Measurements from ENCODE around the gene KCNQ1. TPM values are rescaled to one million over a fixed set of nuclear protein-coding genes. Genes with fewer than 3 reads are reported as not detected.

The KCNQ1 gene
- total and polyA plus RNA-seq, 2 donors (not counting 3 experiments of a cell fraction or from before 2014, with no cell fraction given) = 0.07 to 0.09 TPM

DNA sequence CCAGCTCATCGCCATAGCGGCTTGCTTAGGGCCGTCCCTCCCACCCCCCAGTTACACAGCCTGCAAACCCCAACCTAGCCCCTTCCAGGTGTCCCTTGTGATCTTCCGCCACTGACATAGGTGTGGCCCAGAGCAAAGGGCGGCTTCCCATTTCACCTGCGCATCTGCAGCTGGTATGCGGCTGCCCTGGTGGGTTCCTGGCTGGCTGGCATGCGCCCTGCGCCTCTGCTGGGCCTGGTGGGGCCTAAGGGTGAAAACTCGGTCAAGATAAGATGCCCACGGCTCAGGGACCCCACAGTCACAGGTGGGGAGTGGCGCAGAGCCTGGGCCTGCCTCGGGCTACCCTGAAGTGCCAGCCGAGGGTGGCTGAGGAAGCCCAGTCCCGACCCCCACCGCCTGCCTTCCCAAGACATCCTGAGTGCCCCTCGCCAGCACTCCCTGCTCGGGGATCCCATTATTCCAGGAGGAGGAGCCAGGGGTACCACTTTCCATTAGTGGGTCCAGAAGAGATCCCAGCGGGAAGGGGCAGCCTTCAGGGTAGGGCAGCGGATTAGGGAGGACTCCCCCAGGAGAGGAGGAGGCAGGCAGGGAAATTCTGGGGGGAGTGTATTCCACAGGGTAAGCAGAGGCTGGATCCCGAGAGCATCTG is 291.9 kb downstream of the KCNQ1 start:
- H4K20me1 ChIP-seq (replicated peaks; ENCODE audit: control insufficient read depth, extremely low read depth, insufficient read depth, low read length) = no peaks in the 10 kb centered on the region
- no peaks in the 10 kb centered on the region for H3K4me1 ChIP-seq (ENCODE audit: control insufficient read depth, extremely low read depth, insufficient read depth, low read length)
- intact Hi-C loops (cut with micrococcal nuclease) (no loop called here), dilution Hi-C loops (cut with MboI; ENCODE audit: extremely low pct_ligation_motif_present, low sequenced_read_pairs) (no loop called here)
- H3K27me3 ChIP-seq (ENCODE audit: control insufficient read depth in 2 of 2, insufficient read depth in 2 of 2, low read length in 2 of 2) = no peaks in the 10 kb centered on the region
- no peak overlapping the region for H3K27ac ChIP-seq (ENCODE audit: insufficient read depth, low read depth, low read length)
- no TSS peak for BruUV-seq (replicated peaks)
- CTCF ChIA-PET = no interaction called here
- H3K79me2 ChIP-seq (ENCODE audit: control insufficient read depth, insufficient read depth, low read length) = no peaks in the 10 kb centered on the region
- POLR2A ChIA-PET = no interaction called here
- no peaks in the 10 kb centered on the region for H3K9me1 ChIP-seq (replicated peaks; ENCODE audit: control insufficient read depth, extremely low read depth, insufficient read depth, low read length)
- H3K9ac ChIP-seq (replicated peaks; ENCODE audit: extremely low read depth, insufficient read depth, low read length) = no peak overlapping the region
- no peak overlapping the region for H3K4me3 ChIP-seq (replicated peaks in 1 of 3; ENCODE audit: insufficient read depth in 1 of 3, low read depth in 1 of 3, low read length in 3 of 3)
- no peaks in the 10 kb centered on the region for H3K36me3 ChIP-seq (ENCODE audit: control insufficient read depth in 2 of 2, extremely low read depth in 1 of 2, insufficient read depth in 2 of 2, low read length in 2 of 2)
- TF ChIP-seq, protein P1, sequence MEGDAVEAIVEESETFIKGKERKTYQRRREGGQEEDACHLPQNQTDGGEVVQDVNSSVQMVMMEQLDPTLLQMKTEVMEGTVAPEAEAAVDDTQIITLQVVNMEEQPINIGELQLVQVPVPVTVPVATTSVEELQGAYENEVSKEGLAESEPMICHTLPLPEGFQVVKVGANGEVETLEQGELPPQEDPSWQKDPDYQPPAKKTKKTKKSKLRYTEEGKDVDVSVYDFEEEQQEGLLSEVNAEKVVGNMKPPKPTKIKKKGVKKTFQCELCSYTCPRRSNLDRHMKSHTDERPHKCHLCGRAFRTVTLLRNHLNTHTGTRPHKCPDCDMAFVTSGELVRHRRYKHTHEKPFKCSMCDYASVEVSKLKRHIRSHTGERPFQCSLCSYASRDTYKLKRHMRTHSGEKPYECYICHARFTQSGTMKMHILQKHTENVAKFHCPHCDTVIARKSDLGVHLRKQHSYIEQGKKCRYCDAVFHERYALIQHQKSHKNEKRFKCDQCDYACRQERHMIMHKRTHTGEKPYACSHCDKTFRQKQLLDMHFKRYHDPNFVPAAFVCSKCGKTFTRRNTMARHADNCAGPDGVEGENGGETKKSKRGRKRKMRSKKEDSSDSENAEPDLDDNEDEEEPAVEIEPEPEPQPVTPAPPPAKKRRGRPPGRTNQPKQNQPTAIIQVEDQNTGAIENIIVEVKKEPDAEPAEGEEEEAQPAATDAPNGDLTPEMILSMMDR (IDR thresholded peaks at IDR 0.05; ENCODE audit: extremely low read depth in 1 of 2, insufficient read depth in 1 of 2, low read depth in 1 of 2, low read length in 2 of 2) = no peak
- TF ChIP-seq FOS (IDR thresholded peaks at IDR 0.05; ENCODE audit: borderline replicate concordance, insufficient read depth, low read length) (no peak), MYC (IDR thresholded peaks at IDR 0.05; ENCODE audit: low read depth, low read length) (no peak), POLR2AphosphoS5 (IDR thresholded peaks at IDR 0.05; ENCODE audit: insufficient read depth, low read depth, low read length) (no peak), POLR2A (IDR thresholded peaks at IDR 0.05; ENCODE audit: low read depth, low read length) (no peak), JUN (IDR thresholded peaks at IDR 0.05; ENCODE audit: borderline replicate concordance, insufficient read depth, insufficient read length, low read depth) (no peak), EZH2 (IDR thresholded peaks at IDR 0.05; ENCODE audit: borderline replicate concordance, low read depth, low read length, severe bottlenecking) (no peak), GATA2 (IDR thresholded peaks at IDR 0.05; ENCODE audit: insufficient read depth, insufficient read length, low read depth, low read length) (no peak)
- TF ChIP-seq, protein P2, sequence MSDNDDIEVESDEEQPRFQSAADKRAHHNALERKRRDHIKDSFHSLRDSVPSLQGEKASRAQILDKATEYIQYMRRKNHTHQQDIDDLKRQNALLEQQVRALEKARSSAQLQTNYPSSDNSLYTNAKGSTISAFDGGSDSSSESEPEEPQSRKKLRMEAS (IDR thresholded peaks at IDR 0.05; ENCODE audit: insufficient read depth, insufficient read length) = no peak
- FAIRE-seq (no peak), DNase-seq (ENCODE audit: low read depth, low spot score) (no peak)
- H3K9me3 ChIP-seq (replicated peaks; ENCODE audit: control insufficient read depth, insufficient read depth, low read length) = no peaks in the 10 kb centered on the region
- H3K4me2 ChIP-seq (ENCODE audit: insufficient read depth, low read length) = no peak overlapping the region
- no peak overlapping the region for H2AFZ ChIP-seq (ENCODE audit: low read depth, low read length)
